Hepatocyte (in vitro differentiated cells): ENCODE measurements around the gene OPRM1. TPM values are rescaled to one million over a fixed set of nuclear protein-coding genes. Genes with fewer than 3 reads are reported as not detected.

ENCODE experiments used
- DNase-seq: peaks from one replicate; pipeline ENCODE4 v3.0.0-alpha.2; 2016; ENCODE audit warnings: low spot score
- H2AFZ ChIP-seq: fragments of 200-600 bp; sonication (generic); 2 replicates; pipeline ENCODE4 v1.6.0; 2016; ENCODE audit warnings: antibody characterized with exemption, mild to moderate bottlenecking
- H3K27ac ChIP-seq: fragments of 200-600 bp; sonication (generic); 2 replicates; pipeline ENCODE4 v1.5.1; 2016; ENCODE audit warnings: mild to moderate bottlenecking
- H3K27me3 ChIP-seq: fragments of 200-600 bp; sonication (generic); 2 replicates; pipeline ENCODE4 v1.6.1; 2016
- H3K36me3 ChIP-seq: fragments of 200-600 bp; sonication (generic); replicated peaks from 2 replicates; pipeline ENCODE4 v1.5.1; 2016; ENCODE audit warnings: low read depth; ENCODE audit not compliant: insufficient read depth
- H3K4me1 ChIP-seq: fragments of 200-600 bp; sonication (generic); 2 replicates; pipeline ENCODE4 v1.5.1; 2016; ENCODE audit warnings: mild to moderate bottlenecking, moderate library complexity; ENCODE audit not compliant: insufficient read depth
- H3K4me2 ChIP-seq: fragments of 200-600 bp; sonication (generic); 2 replicates; pipeline ENCODE4 v1.6.0; 2016
- H3K4me3 ChIP-seq: fragments of 200-600 bp; sonication (generic); 2 replicates; pipeline ENCODE4 v1.5.1; 2016; ENCODE audit warnings: mild to moderate bottlenecking
- H3K79me2 ChIP-seq: fragments of 200-600 bp; sonication (generic); 2 replicates; pipeline ENCODE4 v1.6.0; 2017; ENCODE audit warnings: mild to moderate bottlenecking
- H3K9me2 ChIP-seq: fragments of 200-600 bp; sonication (generic); replicated peaks from 2 replicates; pipeline ENCODE4 v1.6.0; 2017; ENCODE audit warnings: mild to moderate bottlenecking; ENCODE audit not compliant: insufficient read depth
- H3K9me3 ChIP-seq: fragments of 200-600 bp; sonication (generic); 2 replicates; pipeline ENCODE4 v1.5.1; 2016; ENCODE audit warnings: low read depth, mild to moderate bottlenecking
- H4K20me1 ChIP-seq: fragments of 200-600 bp; sonication (generic); 2 replicates; pipeline ENCODE4 v1.6.0; 2016; ENCODE audit warnings: mild to moderate bottlenecking; ENCODE audit not compliant: insufficient read depth, poor library complexity, severe bottlenecking
- CTCF ChIP-seq: fragments of 200-600 bp; sonication (generic); IDR thresholded peaks from 2 replicates; pipeline ENCODE4 v1.5.1; 2016; ENCODE audit warnings: antibody characterized with exemption, mild to moderate bottlenecking; ENCODE audit not compliant: poor library complexity
- EZH2 ChIP-seq: fragments of 200-600 bp; sonication (generic); IDR thresholded peaks from 2 replicates; pipeline ENCODE4 v1.6.1; 2016; ENCODE audit warnings: antibody characterized with exemption, mild to moderate bottlenecking, borderline replicate concordance
- EZH2phosphoT487 ChIP-seq: fragments of 200-600 bp; sonication (generic); IDR thresholded peaks from one replicate; pipeline ENCODE4 v1.6.1; 2018; ENCODE audit warnings: antibody characterized with exemption, mild to moderate bottlenecking, low read depth, moderate library complexity; ENCODE audit not compliant: unreplicated experiment, severe bottlenecking
- WGBS: methylation state at CpG from one replicate; pipeline ENCODE4 v1.1.6; 2016; ENCODE audit warnings: low lambda C conversion rate; ENCODE audit errors: missing lambda C conversion rate; 5-methylcytosine and 5-hydroxymethylcytosine counted together
- polyA plus RNA-seq: library from polyadenylated mRNA; unstranded; fragments of >200 nt; fragmentation: Nextera tagmentation; extraction: Ambion mirVana; gene quantifications from 2 replicates; pipeline ENCODE4 v1.2.1, GENCODE V29; 2016
- total RNA-seq: library from RNA; depleted of rRNA; stranded (reverse); fragments of >200 nt; gene quantifications from 2 replicates; pipeline ENCODE4 v1.2.3, GENCODE V29; 2014

OPRM1 gene
- total and polyA plus RNA-seq, 2 experiments from 2014 or later: not detected

- Histone ChIP-seq H3K9me2 (no peaks in the 10 kb centered on the region), H3K79me2 (no peaks in the 10 kb centered on the region), H3K4me1 (no peaks in the 10 kb centered on the region), H3K9me3 (no peaks in the 10 kb centered on the region), H3K4me3 (no peak overlapping the region), H4K20me1 (no peaks in the 10 kb centered on the region), H3K27me3 (no peaks in the 10 kb centered on the region), H3K27ac (no peak overlapping the region), H3K36me3 (no peaks in the 10 kb centered on the region), H3K4me2 (no peak overlapping the region), H2AFZ (no peak overlapping the region)
- DNase-seq: no peak
- 93% methylated on average over 2 of the region's 2 CpGs for WGBS
- TF ChIP-seq EZH2: no peak
- TF ChIP-seq EZH2phosphoT487: no peak
- no peak for TF ChIP-seq CTCF
Measured at GRCh38 chr6:154012852-154013251, 26.2 kb upstream of the OPRM1 start.

GRCh38 chr6:154017786-154018185, 21.3 kb upstream of the OPRM1 start:
- H3K36me3 ChIP-seq: no peaks in the 10 kb centered on the region
- H3K27me3 ChIP-seq: no peaks in the 10 kb centered on the region
- H3K9me3 ChIP-seq: no peaks in the 10 kb centered on the region
- H4K20me1 ChIP-seq: no peaks in the 10 kb centered on the region
- WGBS: 83% methylated on average over 3 of the region's 3 CpGs
- no peak overlapping the region for H3K4me2 ChIP-seq
- TF ChIP-seq EZH2: no peak
- TF ChIP-seq EZH2phosphoT487: no peak
- TF ChIP-seq CTCF: no peak
- no peaks in the 10 kb centered on the region for H3K9me2 ChIP-seq
- no peaks in the 10 kb centered on the region for H3K4me1 ChIP-seq
- no peak overlapping the region for H2AFZ ChIP-seq
- no peak for DNase-seq
- H3K79me2 ChIP-seq: no peaks in the 10 kb centered on the region
- H3K4me3 ChIP-seq: no peak overlapping the region
- no peak overlapping the region for H3K27ac ChIP-seq

- no peak overlapping the region for H3K4me2 ChIP-seq
- no peak overlapping the region for H3K4me3 ChIP-seq
- H3K9me3 ChIP-seq: no peaks in the 10 kb centered on the region
- no peaks in the 10 kb centered on the region for H3K9me2 ChIP-seq
- no peak for DNase-seq
- H4K20me1 ChIP-seq: no peaks in the 10 kb centered on the region
- no peaks in the 10 kb centered on the region for H3K27me3 ChIP-seq
- no peaks in the 10 kb centered on the region for H3K79me2 ChIP-seq
- 62% methylated on average over 2 of the region's 2 CpGs for WGBS
- TF ChIP-seq EZH2 (no peak), CTCF (no peak), EZH2phosphoT487 (no peak)
- H3K4me1 ChIP-seq: no peaks in the 10 kb centered on the region
- no peaks in the 10 kb centered on the region for H3K36me3 ChIP-seq
- H3K27ac ChIP-seq: no peak overlapping the region
- H2AFZ ChIP-seq: no peak overlapping the region
Measured at GRCh38 chr6:154030646-154031045, 8.4 kb upstream of the OPRM1 start.

- Histone ChIP-seq H3K4me2 (no peak overlapping the region), H3K27ac (no peak overlapping the region), H3K4me3 (no peak overlapping the region), H4K20me1 (no peaks in the 10 kb centered on the region), H3K9me2 (no peaks in the 10 kb centered on the region), H3K36me3 (no peaks in the 10 kb centered on the region), H3K27me3 (peaks cover 27% of the 10 kb centered on the region), H3K79me2 (no peaks in the 10 kb centered on the region), H3K4me1 (no peaks in the 10 kb centered on the region), H2AFZ (no peak overlapping the region), H3K9me3 (no peaks in the 10 kb centered on the region)
- TF ChIP-seq CTCF (peak; percentile 15), EZH2 (no peak), EZH2phosphoT487 (no peak)
- no peak for DNase-seq
- 72% methylated on average over 2 of the region's 2 CpGs for WGBS
Measured at GRCh38 chr6:154041001-154041400, 2.0 kb downstream of the OPRM1 start.
